Skeletal muscle satellite cell (primary cell): ENCODE data around the gene ELMO1.

ENCODE experiments used
- H3K27me3 ChIP-seq: 2 replicates; pipeline ENCODE4 v1.7.0; 2013; ENCODE audit warnings: low read length; ENCODE audit not compliant: control insufficient read depth, insufficient read depth
- H3K36me3 ChIP-seq: 2 replicates; pipeline ENCODE4 v1.7.0; 2013; ENCODE audit warnings: mild to moderate bottlenecking, control low read depth, low read length; ENCODE audit not compliant: insufficient read depth
- H3K4me1 ChIP-seq: 2 replicates; pipeline ENCODE4 v1.7.0; 2013; ENCODE audit warnings: low read length; ENCODE audit not compliant: control insufficient read depth, insufficient read depth
- H3K4me2 ChIP-seq: 2 replicates; pipeline ENCODE4 v1.7.0; 2013; ENCODE audit warnings: mild to moderate bottlenecking, low read length
- H3K4me3 ChIP-seq: 2 replicates; pipeline ENCODE4 v1.7.0; 2013; ENCODE audit warnings: low read length
- H3K9ac ChIP-seq: 2 replicates; pipeline ENCODE4 v1.7.0; 2013; ENCODE audit warnings: mild to moderate bottlenecking, low read depth, low read length, moderate library complexity
- H3K9me3 ChIP-seq: replicated peaks from 2 replicates; pipeline ENCODE4 v1.7.0; 2013; ENCODE audit warnings: mild to moderate bottlenecking, control low read depth, low read length

ELMO1 gene

GRCh38 chr7:37428681-37429434, 19.8 kb downstream of the ELMO1 start:
- no peaks in the 10 kb centered on the region for H3K9me3 ChIP-seq
- no peaks in the 10 kb centered on the region for H3K36me3 ChIP-seq
- H3K9ac ChIP-seq, result no peak overlapping the region
- H3K27me3 ChIP-seq, result no peaks in the 10 kb centered on the region
- no peaks in the 10 kb centered on the region for H3K4me1 ChIP-seq
- no peak overlapping the region for H3K4me2 ChIP-seq
- no peak overlapping the region for H3K4me3 ChIP-seq

DNA sequence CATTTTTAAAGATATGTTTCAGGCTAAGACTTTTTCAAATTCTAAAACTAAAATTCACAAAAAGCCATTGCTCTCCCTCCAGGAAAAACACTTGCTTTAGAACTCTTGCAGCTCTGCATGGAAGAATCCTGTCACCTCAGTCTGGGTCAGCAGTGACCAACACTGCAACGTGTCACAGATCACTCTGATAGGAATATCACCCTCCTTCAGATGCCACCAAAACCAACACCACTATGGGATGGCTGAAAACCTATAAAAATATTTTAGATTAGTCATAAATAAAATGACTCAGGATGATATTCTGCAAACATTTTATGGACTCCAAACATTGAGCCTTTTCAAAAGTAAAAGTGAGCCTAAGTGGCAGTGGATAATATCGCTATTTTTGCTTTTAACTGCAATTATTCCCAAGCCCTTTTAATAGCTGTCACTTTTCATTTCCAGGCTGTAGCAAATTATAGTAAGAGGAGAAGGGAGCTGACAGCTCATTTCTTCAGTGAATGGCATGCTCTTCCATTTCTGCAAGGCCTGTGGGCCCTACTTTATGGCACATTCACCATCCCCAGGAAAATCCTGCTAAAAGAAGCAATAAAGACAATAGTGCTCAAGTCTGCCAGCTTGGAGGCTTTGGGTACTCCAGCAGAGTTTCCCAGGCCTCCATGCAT, 21.3 kb downstream of the ELMO1 start:
- Histone ChIP-seq H3K4me2 (no peak overlapping the region), H3K27me3 (no peaks in the 10 kb centered on the region), H3K4me1 (no peaks in the 10 kb centered on the region), H3K4me3 (no peak overlapping the region), H3K9me3 (no peaks in the 10 kb centered on the region), H3K9ac (no peak overlapping the region), H3K36me3 (no peaks in the 10 kb centered on the region)

- Histone ChIP-seq H3K36me3 (no peaks in the 10 kb centered on the region), H3K4me3 (no peak overlapping the region), H3K4me2 (no peak overlapping the region), H3K4me1 (no peaks in the 10 kb centered on the region), H3K9me3 (no peaks in the 10 kb centered on the region), H3K27me3 (no peaks in the 10 kb centered on the region), H3K9ac (no peak overlapping the region)
Observed at GRCh38 chr7:37425498-37425897, 23.2 kb downstream of the ELMO1 start.

- Histone ChIP-seq H3K27me3 (no peaks in the 10 kb centered on the region), H3K9ac (no peak overlapping the region), H3K4me1 (no peaks in the 10 kb centered on the region)
Observed at GRCh38 chr7:37424995-37425394, 23.7 kb downstream of the ELMO1 start.

GRCh38 chr7:37424521-37424920, 24.1 kb downstream of the ELMO1 start:
- no peak overlapping the region for H3K4me3 ChIP-seq
- no peaks in the 10 kb centered on the region for H3K36me3 ChIP-seq
- H3K9me3 ChIP-seq, result no peaks in the 10 kb centered on the region
- no peak overlapping the region for H3K4me2 ChIP-seq
- H3K9ac ChIP-seq, result no peak overlapping the region
- H3K4me1 ChIP-seq, result no peaks in the 10 kb centered on the region
- no peaks in the 10 kb centered on the region for H3K27me3 ChIP-seq

More at GRCh38 chr7:37424995-37425394, 23.7 kb downstream of the ELMO1 start:
- no peaks in the 10 kb centered on the region for H3K9me3 ChIP-seq
- H3K4me3 ChIP-seq, result no peak overlapping the region
- H3K4me2 ChIP-seq, result no peak overlapping the region
- no peaks in the 10 kb centered on the region for H3K36me3 ChIP-seq

- Histone ChIP-seq H3K9me3 (no peaks in the 10 kb centered on the region), H3K4me3 (no peak overlapping the region), H3K27me3 (no peaks in the 10 kb centered on the region), H3K4me2 (no peak overlapping the region), H3K36me3 (no peaks in the 10 kb centered on the region), H3K9ac (no peak overlapping the region), H3K4me1 (no peaks in the 10 kb centered on the region)
Observed at GRCh38 chr7:37421861-37422500, 26.7 kb downstream of the ELMO1 start.

GRCh38 chr7:37420946-37421695, 27.5 kb downstream of the ELMO1 start:
- Histone ChIP-seq H3K36me3 (no peaks in the 10 kb centered on the region), H3K27me3 (no peaks in the 10 kb centered on the region), H3K4me3 (no peak overlapping the region), H3K9ac (no peak overlapping the region), H3K9me3 (no peaks in the 10 kb centered on the region), H3K4me1 (no peaks in the 10 kb centered on the region), H3K4me2 (no peak overlapping the region)

GRCh38 chr7:37419496-37419895, 29.2 kb downstream of the ELMO1 start:
- Histone ChIP-seq H3K4me1 (no peaks in the 10 kb centered on the region), H3K27me3 (no peaks in the 10 kb centered on the region), H3K9ac (no peak overlapping the region), H3K36me3 (no peaks in the 10 kb centered on the region), H3K4me2 (no peak overlapping the region), H3K4me3 (no peak overlapping the region), H3K9me3 (no peaks in the 10 kb centered on the region)

- no peak overlapping the region for H3K4me3 ChIP-seq
- no peaks in the 10 kb centered on the region for H3K4me1 ChIP-seq
- H3K27me3 ChIP-seq, result no peaks in the 10 kb centered on the region
- no peak overlapping the region for H3K9ac ChIP-seq
- H3K36me3 ChIP-seq, result no peaks in the 10 kb centered on the region
- H3K9me3 ChIP-seq, result no peaks in the 10 kb centered on the region
- no peak overlapping the region for H3K4me2 ChIP-seq
Observed at GRCh38 chr7:37418381-37418780, 30.3 kb downstream of the ELMO1 start.

GRCh38 chr7:37417107-37417474, 31.6 kb downstream of the ELMO1 start:
- Histone ChIP-seq H3K36me3 (no peaks in the 10 kb centered on the region), H3K27me3 (no peaks in the 10 kb centered on the region), H3K4me3 (no peak overlapping the region), H3K4me1 (no peaks in the 10 kb centered on the region), H3K9me3 (no peaks in the 10 kb centered on the region), H3K9ac (no peak overlapping the region), H3K4me2 (no peak overlapping the region)

DNA sequence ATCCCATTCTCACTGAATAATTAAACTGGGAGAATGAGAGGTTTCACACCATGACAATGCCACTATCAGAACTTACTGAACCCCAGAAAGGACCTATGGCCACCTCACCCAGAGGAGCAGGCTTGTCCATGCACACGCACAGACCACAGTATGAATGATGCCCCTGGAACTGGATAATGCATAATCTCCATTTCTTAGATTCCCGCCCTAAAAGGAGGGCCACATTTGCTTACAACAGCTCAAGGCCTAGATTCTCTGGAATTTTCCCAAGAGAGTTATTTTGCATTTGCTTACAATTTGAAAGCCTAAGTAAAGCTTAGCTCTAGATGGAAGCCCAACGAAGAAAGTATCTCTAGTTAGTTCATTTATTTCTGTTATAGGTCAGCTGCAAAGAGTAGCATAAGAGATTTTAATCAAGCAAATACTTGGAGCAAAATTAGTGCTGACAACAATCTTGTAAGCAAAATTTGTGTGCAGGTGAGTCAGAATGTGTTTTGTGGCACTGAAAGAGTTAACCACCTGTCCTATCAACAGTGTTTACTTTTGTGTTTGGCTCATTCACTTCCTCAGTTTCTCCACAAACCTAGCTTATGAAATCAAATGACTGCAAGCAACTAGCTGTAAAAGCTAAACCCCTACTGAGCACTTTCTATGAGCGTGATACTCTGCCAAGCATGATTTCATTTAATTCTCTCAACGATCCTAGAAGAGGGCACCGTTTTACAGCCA, 32.1 kb downstream of the ELMO1 start:
- Histone ChIP-seq H3K36me3 (no peaks in the 10 kb centered on the region), H3K4me2 (no peak overlapping the region), H3K27me3 (no peaks in the 10 kb centered on the region), H3K9ac (no peak overlapping the region), H3K4me3 (no peak overlapping the region), H3K4me1 (no peaks in the 10 kb centered on the region), H3K9me3 (no peaks in the 10 kb centered on the region)
